GM19395 (cell line): ENCODE measurements around the gene POLR2B.

Source experiments
- ATAC-seq: cut with Tn5 transposase; IDR thresholded peaks from one replicate; pipeline ENCODE4 v1.9.1; 2021; ENCODE audit warnings: mild to moderate bottlenecking, moderate library complexity; ENCODE audit not compliant: unreplicated experiment

Gene POLR2B

GRCh38 chr4:57078685-57079521, 100.2 kb downstream of the POLR2B start:
- ATAC-seq, result no peak
